ENCODE results near the gene PALLD. TPM values are rescaled to one million over a fixed set of nuclear protein-coding genes. Genes with fewer than 3 reads are reported as not detected.
A peak's percentile ranks its signal among the peaks of the same experiment; 100 is the strongest.
"Not testable (repeated sequence)": the region's sequence is repeated elsewhere in the genome, so short reads cannot be mapped to it uniquely, and the experiment has no call there.

The PALLD gene
- total RNA-seq, 1 donor from 2014 or later, result 8.9 TPM

DNA sequence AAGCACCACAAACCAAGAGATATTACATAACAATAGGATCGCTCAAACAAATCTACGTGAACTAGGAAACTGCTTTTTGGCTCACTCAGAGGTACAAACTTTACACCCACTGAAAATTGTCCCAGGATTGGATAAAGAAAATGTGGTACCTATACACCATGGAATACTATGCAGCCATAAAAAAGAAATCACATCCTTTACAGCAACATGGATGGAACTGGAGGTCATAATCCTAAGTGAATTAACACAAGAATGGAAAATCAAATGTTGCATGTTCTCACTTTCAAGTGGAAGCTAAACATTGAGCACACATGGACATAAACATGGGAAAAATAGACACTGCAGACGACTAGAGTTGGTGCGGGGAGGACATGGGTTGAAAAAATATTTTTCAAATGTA is 305.4 kb downstream of the PALLD start:
- ATAC-seq (no peak), DNase-seq (ENCODE audit: low spot score) (no peak)

- not testable (repeated sequence) for DNase-seq (ENCODE audit: low spot score)
- ATAC-seq, result peak; percentile 31
Measured at GRCh38 chr4:168803052-168803451, 306.2 kb downstream of the PALLD start.

DNA sequence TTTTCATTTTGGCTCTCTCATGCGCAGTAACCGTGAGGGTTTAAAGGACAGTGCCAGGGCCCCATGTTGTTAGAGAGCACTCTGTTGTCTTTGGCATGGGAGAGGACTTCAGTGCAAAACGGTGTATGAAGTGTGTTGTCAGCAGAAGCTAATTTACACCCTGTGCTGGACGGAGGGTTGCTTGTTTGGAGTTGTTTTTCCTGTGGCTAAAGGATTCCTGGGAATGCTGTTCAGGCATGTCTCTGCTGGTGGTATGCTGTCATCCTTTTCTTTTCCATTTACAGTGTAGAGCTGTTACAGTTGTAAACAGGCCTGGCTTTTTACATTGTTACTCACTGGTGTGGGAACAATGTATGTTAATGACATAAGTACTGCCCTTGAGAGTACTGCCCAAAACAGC is 306.9 kb downstream of the PALLD start:
- ATAC-seq (no peak), DNase-seq (ENCODE audit: low spot score) (no peak)

GRCh38 chr4:168804146-168804545 is 307.3 kb downstream of the PALLD start:
- DNase-seq (ENCODE audit: low spot score), result no peak
- ATAC-seq, result no peak

GRCh38 chr4:168805341-168805740 is 308.5 kb downstream of the PALLD start:
- no peak for ATAC-seq
- no peak for DNase-seq (ENCODE audit: low spot score)

DNA sequence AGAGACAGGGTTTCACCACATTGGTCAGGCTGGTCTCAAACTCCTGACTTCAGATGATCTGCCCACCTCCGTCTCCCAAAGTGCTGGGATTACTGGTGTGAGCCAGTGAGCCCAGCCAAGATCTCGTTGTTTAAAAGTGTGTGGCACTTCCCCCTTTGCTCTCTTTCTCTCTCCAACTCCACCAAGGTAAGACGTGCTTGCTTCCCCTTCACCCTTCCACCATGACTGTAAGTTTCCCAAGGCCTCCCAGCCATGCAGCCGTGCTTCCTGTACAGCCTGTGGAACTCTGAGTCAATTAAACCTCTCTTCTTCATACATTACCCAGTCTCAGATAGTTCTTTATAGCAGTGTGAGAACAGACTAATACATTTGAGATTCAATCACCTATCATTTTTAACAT is 309.4 kb downstream of the PALLD start:
- not testable (repeated sequence) for ATAC-seq

DNA sequence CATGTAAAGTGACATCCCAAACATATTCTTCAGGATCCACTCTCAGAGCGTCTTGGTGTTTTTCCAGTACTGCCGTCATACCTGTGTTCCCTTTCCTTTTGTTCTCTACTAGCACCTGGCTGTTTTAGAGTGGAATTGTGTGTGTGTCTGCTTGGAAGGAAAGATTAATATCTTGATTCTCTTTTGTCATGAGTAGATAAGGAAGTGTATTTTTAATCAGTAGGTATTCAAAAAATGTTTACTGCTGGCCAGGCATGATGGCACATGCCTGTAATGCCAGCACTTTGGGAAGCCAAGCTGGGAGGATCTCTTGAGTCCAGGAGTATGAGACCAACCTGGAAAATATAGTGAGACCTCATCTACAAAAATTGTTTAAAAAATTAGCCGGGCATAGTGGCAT is 314.4 kb downstream of the PALLD start:
- DNase-seq (ENCODE audit: low spot score) (no peak), ATAC-seq (no peak)

More for the DNA sequence above, 309.4 kb downstream of the PALLD start:
- DNase-seq (ENCODE audit: low spot score), result not testable (repeated sequence)

GRCh38 chr4:168811786-168812651 is 315.2 kb downstream of the PALLD start:
- ATAC-seq, result no peak
- no peak for DNase-seq (ENCODE audit: low spot score)

DNA sequence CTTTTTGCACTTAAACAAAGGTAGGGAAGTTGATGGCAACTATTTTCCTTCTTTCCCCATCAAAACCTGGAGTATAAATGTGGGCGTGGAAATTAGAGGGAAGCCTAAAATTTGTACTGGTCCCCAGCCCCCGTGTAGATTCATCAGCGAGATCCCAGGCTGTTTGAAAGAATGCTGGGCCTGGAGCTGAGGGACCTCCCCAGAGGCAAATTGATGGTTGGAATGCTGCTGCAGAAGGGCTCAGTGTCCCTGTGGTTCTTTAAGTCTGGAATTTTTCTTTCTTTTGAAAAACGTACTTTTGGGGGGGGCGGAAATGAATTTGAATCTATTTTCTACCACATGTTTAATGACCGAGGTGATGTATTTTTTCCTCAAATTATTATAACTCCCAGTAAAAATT is 316.0 kb downstream of the PALLD start:
- DNase-seq (ENCODE audit: low spot score) (no peak), ATAC-seq (no peak)

DNA sequence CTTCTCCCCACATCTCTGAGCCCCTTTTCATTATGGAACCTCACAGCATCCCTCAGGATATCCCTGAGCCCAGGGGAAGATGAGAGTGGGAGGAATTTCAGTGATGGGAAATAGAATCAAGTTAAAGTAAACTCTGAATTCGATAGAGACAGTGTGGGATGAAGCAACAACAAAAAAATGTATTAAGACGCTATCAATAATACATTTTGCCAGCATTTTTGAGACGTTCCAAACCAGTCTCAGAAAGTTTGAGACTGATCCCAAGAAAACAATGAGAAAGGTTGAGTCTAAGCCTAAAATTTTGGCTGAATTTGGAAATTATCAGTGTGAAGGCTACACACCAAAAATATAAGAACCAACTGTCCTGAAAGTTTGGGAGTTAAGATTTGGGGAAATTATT is 317.0 kb downstream of the PALLD start:
- DNase-seq (ENCODE audit: low spot score), result no peak
- ATAC-seq, result no peak

GRCh38 chr4:168815379-168816345 is 318.8 kb downstream of the PALLD start:
- DNase-seq (ENCODE audit: low spot score), result no peak
- no peak for ATAC-seq

GRCh38 chr4:168817370-168817769 is 320.5 kb downstream of the PALLD start:
- no peak for DNase-seq (ENCODE audit: low spot score)
- ATAC-seq, result no peak

DNA sequence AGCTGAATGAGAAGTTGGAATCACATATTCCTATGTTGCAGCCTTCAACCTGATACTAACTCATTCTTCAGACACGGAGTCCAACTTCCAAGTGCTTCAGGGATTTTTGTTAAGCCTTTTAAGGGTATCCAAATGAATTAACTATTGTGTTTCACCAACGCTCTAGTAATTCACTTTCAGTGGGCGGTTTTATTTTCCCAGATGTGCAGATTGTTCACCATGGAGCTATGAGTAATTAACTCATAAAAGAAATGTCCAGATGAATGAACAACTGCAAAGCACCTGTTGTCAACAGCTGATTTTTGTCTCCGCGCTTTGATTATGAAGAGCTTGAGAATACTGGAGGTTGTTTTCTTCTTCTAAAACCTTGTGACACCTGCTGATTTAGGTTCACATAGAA is 325.6 kb downstream of the PALLD start:
- ATAC-seq, result no peak
- DNase-seq (ENCODE audit: low spot score), result no peak

DNA sequence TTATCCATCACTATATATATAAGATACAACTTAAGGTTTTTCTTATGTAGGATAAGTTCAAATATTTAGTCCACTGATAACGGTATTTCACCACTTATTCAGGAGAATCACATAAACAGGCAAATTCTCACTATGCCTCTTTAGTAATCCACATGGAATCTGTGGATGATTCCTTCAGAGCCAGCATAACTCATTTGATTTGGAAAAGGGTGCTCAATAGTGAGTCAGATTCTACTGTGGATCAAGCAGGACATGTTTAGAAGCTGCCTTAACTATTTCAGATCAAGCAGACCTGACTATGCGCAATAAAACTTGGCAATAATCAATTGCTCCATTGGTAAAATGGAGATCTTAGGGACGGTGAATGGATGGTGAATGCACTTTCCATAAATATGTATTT is 329.1 kb downstream of the PALLD start:
- ATAC-seq (no peak), DNase-seq (ENCODE audit: low spot score) (no peak)

DNA sequence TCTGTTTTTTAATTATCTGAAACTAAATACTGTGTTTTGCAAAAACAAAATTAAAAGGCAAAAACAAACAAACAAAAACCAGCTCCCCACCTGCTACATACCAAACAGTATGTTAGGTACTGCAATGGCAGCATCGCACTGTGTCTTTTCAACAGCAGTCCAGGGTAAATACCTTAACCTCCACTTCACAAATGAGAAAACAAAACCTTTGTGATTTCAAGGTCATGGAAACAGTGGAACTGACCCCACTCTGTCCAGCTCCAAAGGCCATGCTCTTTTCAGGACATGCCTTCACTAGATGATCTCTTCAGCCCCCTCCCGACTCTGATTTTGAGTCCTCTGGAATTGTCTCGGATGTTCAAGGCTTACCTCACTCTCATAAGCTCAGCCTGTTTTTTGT is 329.8 kb downstream of the PALLD start:
- no peak for ATAC-seq
- no peak for DNase-seq (ENCODE audit: low spot score)

GRCh38 chr4:168830777-168831512 is 334.1 kb downstream of the PALLD start:
- no peak for ATAC-seq

DNA sequence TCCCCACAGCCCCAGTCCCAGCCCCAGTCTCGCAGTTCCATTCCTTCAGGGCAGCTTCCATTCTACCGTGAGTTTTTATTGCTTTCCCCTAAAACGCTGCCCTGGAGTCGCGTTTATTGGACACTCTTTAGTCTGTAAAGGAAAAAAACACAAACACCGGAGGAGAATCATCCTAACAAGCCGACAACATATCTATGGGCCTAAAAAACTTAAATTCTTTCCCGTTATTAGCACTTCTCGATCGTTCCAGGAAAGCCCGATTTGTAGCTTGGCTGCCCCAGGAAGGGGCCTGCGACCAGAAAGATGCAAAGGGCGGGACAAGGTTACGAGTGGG is 334.7 kb downstream of the PALLD start:
- peak; percentile 6 for ATAC-seq

More at GRCh38 chr4:168830777-168831512, 334.1 kb downstream of the PALLD start:
- DNase-seq (ENCODE audit: low spot score), result no peak

DNA sequence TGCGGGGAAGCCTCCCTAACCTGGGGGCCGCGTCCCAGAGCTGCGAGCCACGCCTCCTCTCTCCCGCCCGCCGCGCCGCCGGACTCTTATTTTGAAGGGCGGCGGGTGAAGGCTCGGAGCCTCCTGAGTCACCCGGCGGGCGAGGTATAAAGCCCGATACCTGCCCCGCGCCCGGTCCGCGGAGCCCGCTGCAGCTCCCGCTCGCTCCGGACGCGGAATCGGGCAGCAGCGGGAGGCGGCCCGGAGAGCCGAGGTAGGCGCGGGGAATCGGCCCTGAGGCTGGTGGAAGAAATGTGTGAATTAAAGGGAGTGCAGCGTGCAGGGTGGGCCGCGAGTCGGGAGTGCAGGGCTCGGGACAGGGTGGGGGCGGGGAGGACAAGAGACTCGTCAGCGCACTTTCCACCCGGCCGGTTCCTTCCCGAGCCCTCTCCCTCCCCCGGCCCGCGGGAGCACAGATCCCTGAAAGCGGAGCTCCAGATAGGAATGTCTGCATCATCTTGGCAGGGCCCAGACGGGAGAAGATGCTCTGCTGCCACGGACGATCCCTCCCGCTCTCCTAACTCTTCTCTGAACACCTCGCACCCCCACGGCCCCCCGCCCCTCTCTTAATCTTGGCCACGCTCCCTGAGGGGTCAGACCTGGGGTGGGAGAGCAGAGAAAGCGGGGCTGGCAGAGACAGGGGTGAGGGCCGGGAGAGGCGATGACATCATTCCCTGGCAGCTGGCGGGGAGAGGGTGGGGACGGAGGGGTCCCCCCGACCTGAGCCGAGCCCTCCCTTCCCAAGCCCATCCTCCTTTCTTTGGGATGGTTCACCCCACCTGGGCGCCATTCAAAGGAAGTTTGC is 335.3 kb downstream of the PALLD start:
- peak; percentile 97 for ATAC-seq
- DNase-seq (ENCODE audit: low spot score), result peak; percentile 77

More for the DNA sequence above, 334.7 kb downstream of the PALLD start:
- no peak for DNase-seq (ENCODE audit: low spot score)

- ATAC-seq, result peak; percentile 27
Measured at GRCh38 chr4:168832763-168833575, 336.1 kb downstream of the PALLD start.

More at GRCh38 chr4:168832763-168833575, 336.1 kb downstream of the PALLD start:
- DNase-seq (ENCODE audit: low spot score), result no peak
